Panc1 (cell line): ENCODE measurements around the gene HLA-DQA1. TPM values are rescaled to one million over a fixed set of nuclear protein-coding genes. Genes with fewer than 3 reads are reported as not detected.

ENCODE experiments used
- ATAC-seq: fragments of 200-7000 bp; cut with Tn5 transposase; 2 replicates; pipeline ENCODE4 v1.9.1; 2020; ENCODE audit warnings: mild to moderate bottlenecking, moderate library complexity
- BruUV-seq: library from RNA; stranded (reverse); fragments of 400-500 nt; replicated peaks from 2 replicates; lab custom pipeline; 2021; lab: Mats Ljungman, UMichigan
- CTCF ChIA-PET: fragments of 300-600 bp; sonication (Branson Sonifier 250); formaldehyde crosslinking; loops from one replicate; lab custom pipeline; 2022; ENCODE audit warnings: antibody characterized with exemption; lab: Charles Lee
- POLR2A ChIA-PET: fragments of 300-600 bp; sonication (Branson Sonifier 250); formaldehyde crosslinking; loops from one replicate; lab custom pipeline; 2022; ENCODE audit warnings: antibody characterized with exemption; lab: Charles Lee
- DNase-seq: peaks from one replicate; pipeline ENCODE4 v3.0.0-alpha.2; 2010; ENCODE audit warnings: low read depth, low spot score
- H3K27ac ChIP-seq: 2 replicates; pipeline ENCODE4 v1.5.1; 2011; ENCODE audit warnings: mild to moderate bottlenecking, low read length, inconsistent platforms
- H3K27me3 ChIP-seq: fragments of 200-500 bp; sonication (Bioruptor generic); 2 replicates; pipeline ENCODE4 v1.6.0; 2014; ENCODE audit warnings: low read length, inconsistent platforms; ENCODE audit not compliant: control insufficient read depth, insufficient read depth
- H3K36me3 ChIP-seq: fragments of 200-500 bp; sonication (Bioruptor generic); 2 replicates; pipeline ENCODE4 v1.5.1; 2014; ENCODE audit warnings: inconsistent platforms, mild to moderate bottlenecking, low read length, moderate library complexity; ENCODE audit not compliant: control insufficient read depth, insufficient read depth
- H3K4me1 ChIP-seq: 2 replicates; pipeline ENCODE4 v1.5.1; 2011; ENCODE audit warnings: inconsistent platforms, mild to moderate bottlenecking, low read length, moderate library complexity; ENCODE audit not compliant: control insufficient read depth, insufficient read depth
- H3K4me3 ChIP-seq, 2 experiments: 2 replicates each; pipeline ENCODE4 v1.5.1; 2011 to 2012; ENCODE audit warnings: low read depth in 2 of 2, low read length in 2 of 2, mild to moderate bottlenecking in 2 of 2, inconsistent platforms in 1 of 2, moderate library complexity in 1 of 2
- H3K9me3 ChIP-seq: fragments of 200-500 bp; sonication (Bioruptor generic); 2 replicates; pipeline ENCODE4 v1.5.1; 2014; ENCODE audit warnings: low read depth, mild to moderate bottlenecking, inconsistent platforms, low read length, moderate library complexity; ENCODE audit not compliant: control insufficient read depth, insufficient read depth
- CTCF ChIP-seq: fragments of 450-650 bp; IDR thresholded peaks from 2 replicates; pipeline ENCODE4 v1.5.1; 2017; ENCODE audit warnings: mild to moderate bottlenecking
- POLR2AphosphoS5 ChIP-seq: IDR thresholded peaks from 2 replicates; pipeline ENCODE4 v1.6.1; 2012; ENCODE audit warnings: mild to moderate bottlenecking, low read depth, low read length, moderate library complexity
- REST ChIP-seq, 2 experiments: IDR thresholded peaks; 2 replicates each; pipeline ENCODE4 v1.6.1; 2011 to 2012; ENCODE audit warnings: low read depth in 2 of 2, control low read depth in 1 of 2, low read length in 1 of 2, mild to moderate bottlenecking in 1 of 2, moderate library complexity in 1 of 2; ENCODE audit not compliant: insufficient read depth in 1 of 2
- SIN3A ChIP-seq: IDR thresholded peaks from 2 replicates; pipeline ENCODE4 v1.6.1; 2012; ENCODE audit warnings: low read depth, mild to moderate bottlenecking, low read length, moderate library complexity, borderline replicate concordance; ENCODE audit not compliant: insufficient read depth
- TCF7L2 ChIP-seq: IDR thresholded peaks from 2 replicates; pipeline ENCODE4 v1.6.1; 2011; ENCODE audit warnings: mild to moderate bottlenecking, low read depth, low read length, inconsistent platforms
- in situ Hi-C: cut with HindIII; loops from 2 replicates; pipeline ENCODE4 v1.10.0; 2016; ENCODE audit warnings: low sequenced_read_pairs, low pct_unique_long_range_greater_than_20kb
- intact Hi-C: fragments of 100-400 bp; cut with micrococcal nuclease; formaldehyde crosslinking; loops from one replicate; pipeline ENCODE4 v1.10.0; 2022; ENCODE audit not compliant: unreplicated experiment
- total RNA-seq: library from RNA; stranded (reverse); gene quantifications from one replicate; pipeline ENCODE4 v1.2.1, GENCODE V29; 2021; ENCODE audit not compliant: unreplicated experiment

Gene HLA-DQA1
- total RNA-seq, 1 experiment from 2014 or later, result 0.39 TPM

- Histone ChIP-seq H3K27me3 (peaks cover 10% of the 10 kb centered on the region), H3K4me3 (no peak overlapping the region), H3K36me3 (no peaks in the 10 kb centered on the region), H3K27ac (no peak overlapping the region), H3K4me1 (no peaks in the 10 kb centered on the region), H3K9me3 (no peaks in the 10 kb centered on the region)
- no TSS peak for BruUV-seq
- in situ Hi-C loops (no loop called here), intact Hi-C loops (no loop called here)
- DNase-seq, result no peak
- no peak for TF ChIP-seq SIN3A
- TF ChIP-seq REST (IDR thresholded peaks at IDR 0.05; ENCODE audit: insufficient read depth in 1 of 2, low read depth in 2 of 2, low read length in 1 of 2), result no peak
- no peak for TF ChIP-seq POLR2AphosphoS5
- no peak for TF ChIP-seq TCF7L2
- TF ChIP-seq CTCF, result no peak
- ATAC-seq, result no peak
- POLR2A ChIA-PET, result no interaction called here
- CTCF ChIA-PET, result no interaction called here
Measured at GRCh38 chr6:32642720-32643106, 5.5 kb downstream of the HLA-DQA1 start.

GRCh38 chr6:32643904-32644303 lies 6.7 kb downstream of the HLA-DQA1 start:
- Histone ChIP-seq H3K4me1 (no peaks in the 10 kb centered on the region), H3K4me3 (no peak overlapping the region), H3K27ac (no peak overlapping the region), H3K9me3 (no peaks in the 10 kb centered on the region), H3K36me3 (no peaks in the 10 kb centered on the region), H3K27me3 (peaks cover 6% of the 10 kb centered on the region)
- intact Hi-C loops, result no loop called here
- DNase-seq (no peak), ATAC-seq (no peak)
- CTCF ChIA-PET, result no interaction called here
- POLR2A ChIA-PET, result no interaction called here
- TF ChIP-seq REST (IDR thresholded peaks at IDR 0.05; ENCODE audit: insufficient read depth in 1 of 2, low read depth in 2 of 2, low read length in 1 of 2) (no peak), POLR2AphosphoS5 (no peak), TCF7L2 (no peak), SIN3A (no peak), CTCF (no peak)
- in situ Hi-C loops, result no loop called here
- BruUV-seq, result no TSS peak
